Heart right ventricle (tissue), 16 donors: ENCODE measurements around the gene NRL. TPM values are rescaled to one million over a fixed set of nuclear protein-coding genes. Genes with fewer than 3 reads are reported as not detected.

Experiments
- ATAC-seq, 8 donors: fragments of 200-7000 bp; cut with Tn5 transposase; one replicate each; pipeline ENCODE4 v1.9.1; 2020; ENCODE audit warnings: mild to moderate bottlenecking in 8 of 8, moderate library complexity in 8 of 8, moderate number of reproducible peaks in 1 of 8
- DNase-seq, 2 donors: peaks; one replicate each; pipeline ENCODE4 v3.0.0-alpha.2; 2020
- H3K27ac ChIP-seq, 10 donors: fragments of 200-600 bp; sonication (generic) in 2 of 10; one replicate each; pipeline versions ENCODE4 v1.5.0 to v1.8.0; 2020 to 2022; ENCODE audit warnings: mild to moderate bottlenecking in 3 of 10
- H3K27me3 ChIP-seq, 7 donors: fragments of 200-600 bp; one replicate each; pipeline ENCODE4 v1.8.0; 2021 to 2022; ENCODE audit warnings: mild to moderate bottlenecking in 2 of 7
- H3K36me3 ChIP-seq, 9 donors: fragments of 200-600 bp; sonication (generic) in 1 of 9; one replicate each; pipeline versions ENCODE4 v1.5.0 to v1.8.0; 2020 to 2022; ENCODE audit warnings: mild to moderate bottlenecking in 2 of 9
- H3K4me1 ChIP-seq, 9 donors: fragments of 200-600 bp; sonication (generic) in 1 of 9; one replicate each; pipeline versions ENCODE4 v1.5.0 to v1.8.0; 2020 to 2022; ENCODE audit warnings: mild to moderate bottlenecking in 4 of 9
- H3K4me3 ChIP-seq, 10 donors: fragments of 200-600 bp; sonication (generic) in 2 of 10; one replicate each; pipeline versions ENCODE4 v1.5.0 to v1.8.0; 2020 to 2022; ENCODE audit warnings: mild to moderate bottlenecking in 7 of 10, moderate library complexity in 2 of 10
- H3K9me3 ChIP-seq, 11 donors: fragments of 200-600 bp in 10 of 11; sonication (generic) in 2 of 11; one replicate each; pipeline versions ENCODE4 v1.5.0 to v1.8.0; 2013 to 2022; ENCODE audit warnings: mild to moderate bottlenecking in 2 of 11, control low read depth in 1 of 11, moderate library complexity in 1 of 11
- CTCF ChIP-seq, 9 donors: fragments of 200-600 bp; sonication (generic) in 2 of 9; IDR thresholded peaks; one replicate each; pipeline versions ENCODE4 v1.5.0 to v1.8.0; 2021 to 2022; ENCODE audit warnings: antibody characterized with exemption in 9 of 9, mild to moderate bottlenecking in 5 of 9, moderate library complexity in 1 of 9
- WGBS, 2 donors: extraction: QIAGEN DNeasy Blood & Tissue Kit; methylation state at CpG; one replicate each; pipeline ENCODE4 v1.1.7; 2013; ENCODE audit warnings: inconsistent platforms in 1 of 2; 5-methylcytosine and 5-hydroxymethylcytosine counted together
- intact Hi-C, 10 donors: fragments of 100-400 bp; cut with DNase I; formaldehyde crosslinking; loops; one replicate each; pipeline versions ENCODE4 v1.11.1 to v1.14.2; 2022
- polyA plus RNA-seq, 2 donors: library from polyadenylated mRNA; stranded (reverse); fragments of 200-250 nt; gene quantifications; one replicate each; pipeline ENCODE4 v1.2.3, GENCODE V29; 2013
- total RNA-seq, 10 donors: library from RNA; stranded (reverse); fragmentation: NEBNext Ultra II Directional in 3 of 10; extraction: Animal tissue kit (Norgen Biotek cat#: 25700) in 3 of 10; gene quantifications; one replicate each; pipeline versions ENCODE4 v1.2.1 to v1.2.4, GENCODE V29; 2021 to 2023
- donor health status: Arrhythmogenic right ventricular cardiomyopathy.
- donor health status: ischemic (EF 13 %, LVEDD 7.1; RV severe dilation, severe dysfunction).
- donor health status: healthy with polysubstance abuse.
- donor health status: DM: no; HTN: yes; CAD: no.
- donor health status: DM: no; HTN: no; CAD: no.
- donor health status: ischemic (EF 25% LVEDD 6.9; RV normal size, moderate dysfunction).
- donor health status: ischemic (EF 25% LVEDD 5.7; RV mildly dilated, moderate dysfunction).
- donor health status: healthy.
- donor health status: DM: yes; HTN: yes; CAD: no.
- donor health status: Ischemic cardiomyopathy.
- donor health status: ischemic (EF 35%, LVEDD 5.7; RV mildly dilated, moderate dysfunction).
- donor health status: nonischemic (EF 11% LVEDD 7.7; RV severe dilation, severe dysfunction).
- donor health status: DM: yes; HTN: yes; CAD: no.
- donor health status: PGD.
- donor health status: ischemic (EF 29% LVEDD 5.4; RV normal size, mild dysfunction).
- donor health status: nonischemic (EF 23%, LVEDD 6.1; RV moderate dilation, normal function).

Gene NRL
- total and polyA plus RNA-seq, 12 donors = 1.5 to 3.5 (median 2.2) TPM

- peak overlapping the region; percentile 90 to 99 (median 98) for H3K27ac ChIP-seq
- intact Hi-C loops = loop anchor here in 3 of 10 donors (1.0 to 2.0 kb wide), 4 partner anchors 15 to 31 kb away; partner anchors contain the start of genes FITM1 (in 2 of the 3), EMC9 (in 1 of the 3), PSME2 (in 1 of the 3) and RNF31 (in 1 of the 3)
Observed at GRCh38 chr14:24115422-24116127, 826 bp upstream of the NRL start.

GRCh38 chr14:24113801-24114531 is 783 bp downstream of the NRL start:
- no peaks in the 10 kb centered on the region for H3K9me3 ChIP-seq
- WGBS, 2 donors = 0% methylated on average over 42 of the region's 42 CpGs
- peaks cover 0 to 28% (median 21%) of the 10 kb centered on the region in 9 donors for H3K36me3 ChIP-seq
- peaks cover 6 to 35% (median 17%) of the 10 kb centered on the region in 9 donors for H3K4me1 ChIP-seq
- intact Hi-C loops = loop anchor here in 4 of 10 donors (2.0 to 5.0 kb wide), 5 partner anchors 17 to 48 kb away; partner anchors contain the start of genes PSME2 (in 3 of the 4), RNF31 (in 3 of the 4), FITM1 (in 2 of the 4) and EMC9 (in 1 of the 4)
- no peaks in the 10 kb centered on the region for H3K27me3 ChIP-seq
- peak overlapping the region; percentile 90 to 99 (median 98) for H3K27ac ChIP-seq
- peak overlapping the region; percentile 24 to 80 (median 69) for H3K4me3 ChIP-seq
- DNase-seq (peak; percentile 82 to 91), ATAC-seq (peak; percentile 39 to 76 (median 64))
- no peak for TF ChIP-seq CTCF (IDR thresholded peaks at IDR 0.05)

More at GRCh38 chr14:24115422-24116127, 826 bp upstream of the NRL start:
- peak in 1 of 2 donors; percentile 13 for DNase-seq
- ATAC-seq = no peak
- H3K4me3 ChIP-seq = peak overlapping the region; percentile 23 to 80 (median 69)
- H3K4me1 ChIP-seq = peaks cover 6 to 30% (median 17%) of the 10 kb centered on the region in 9 donors
- no peaks in the 10 kb centered on the region for H3K9me3 ChIP-seq
- WGBS, 2 donors = 3% methylated on average over 14 of the region's 14 CpGs
- no peak for TF ChIP-seq CTCF (IDR thresholded peaks at IDR 0.05)
- peaks cover 0 to 44% (median 35%) of the 10 kb centered on the region in 9 donors for H3K36me3 ChIP-seq
- H3K27me3 ChIP-seq = no peaks in the 10 kb centered on the region

- intact Hi-C loops = loop anchor here in 3 of 10 donors (5.0 kb wide), 2 partner anchors 34 to 49 kb away; partner anchors contain the start of genes PSME2 (in 2 of the 3), RNF31 (in 2 of the 3) and IRF9 (in 1 of the 3)
- DNase-seq (no peak), ATAC-seq (peak in 4 of 8 donors; percentile 0 to 4 (median 2))
- Histone ChIP-seq H3K36me3 (peaks cover 0 to 22% (median 15%) of the 10 kb centered on the region in 9 donors), H3K27ac (peak overlapping the region; percentile 90 to 99 (median 98)), H3K27me3 (no peaks in the 10 kb centered on the region), H3K9me3 (no peaks in the 10 kb centered on the region), H3K4me3 (peak overlapping the region; percentile 24 to 80 (median 69)), H3K4me1 (peaks cover 6 to 41% (median 19%) of the 10 kb centered on the region in 9 donors)
- TF ChIP-seq CTCF (IDR thresholded peaks at IDR 0.05) = no peak
- 20 to 21% methylated on average over 15 of the region's 15 CpGs for WGBS, 2 donors
Observed at GRCh38 chr14:24113379-24113800, 1.4 kb downstream of the NRL start.

- no peak for TF ChIP-seq CTCF (IDR thresholded peaks at IDR 0.05)
- DNase-seq (no peak), ATAC-seq (no peak)
- WGBS, 2 donors = 54 to 65% methylated on average over 1 of the region's 1 CpG
- Histone ChIP-seq H3K27ac (peak overlapping the region in 1 of 10 donors; percentile 24), H3K4me1 (peaks cover under 1 to 27% (median 9%) of the 10 kb centered on the region in 9 donors), H3K9me3 (no peaks in the 10 kb centered on the region), H3K27me3 (no peaks in the 10 kb centered on the region), H3K4me3 (no peak overlapping the region), H3K36me3 (no peaks in the 10 kb centered on the region)
- intact Hi-C loops = loop anchor here in 3 of 10 donors (5.0 kb wide), 2 partner anchors 37 to 52 kb away; partner anchors contain the start of genes PSME2 (in 2 of the 3), RNF31 (in 2 of the 3) and IRF9 (in 1 of the 3)
Observed at GRCh38 chr14:24110523-24110922, 4.2 kb downstream of the NRL start.
